ENCODE data around the gene MPND. TPM values are rescaled to one million over a fixed set of nuclear protein-coding genes. Genes with fewer than 3 reads are reported as not detected.

MPND gene
- total and polyA plus RNA-seq, 2 of the 13 experiments (the other 11 are each of a cell fraction or from before 2014, with no cell fraction given), result 10.8 to 15.8 TPM

DNA sequence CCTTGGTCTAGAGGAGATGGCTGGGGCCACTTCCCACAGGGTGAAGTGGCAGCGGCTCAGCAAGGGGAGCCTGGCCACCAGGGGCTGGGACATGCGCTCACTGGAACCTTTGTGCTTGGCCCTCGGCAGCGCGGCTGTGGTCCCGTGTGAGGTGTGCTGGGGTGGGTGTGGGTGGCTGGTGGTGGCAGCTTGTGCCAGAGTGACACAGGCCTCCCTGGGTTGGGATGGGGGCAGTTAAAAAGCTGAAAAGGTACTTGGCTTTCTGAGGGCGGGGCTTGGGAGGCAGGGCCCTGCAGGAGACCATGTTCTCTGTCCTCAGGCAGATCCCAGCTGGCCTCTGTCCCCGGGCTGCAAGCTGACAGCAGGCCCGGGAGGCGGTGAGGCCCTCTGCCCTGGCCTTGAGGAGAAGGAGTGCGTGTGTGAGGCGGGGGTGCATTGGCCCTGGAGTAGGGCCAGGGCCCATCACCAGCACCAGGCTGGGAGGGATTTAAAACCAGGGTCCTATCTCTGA, 17.3 kb downstream of the MPND start:
- DNase-seq (ENCODE audit: low spot score) (no peak), ATAC-seq (peak; percentile 13), FAIRE-seq (no peak)
- TSS peak; percentile 37 for BruUV-seq (replicated peaks)
- H2AFZ ChIP-seq (ENCODE audit: low read length), result no peak overlapping the region
- no peaks in the 10 kb centered on the region for H4K20me1 ChIP-seq (ENCODE audit: insufficient read depth, low read length)
- no peaks in the 10 kb centered on the region for H3K4me1 ChIP-seq (ENCODE audit: insufficient read depth, low read length)
- POLR2A ChIA-PET, result interaction anchor here (2.7 kb wide), 1 partner anchor 18 kb away, joined by 10 read pairs; the partner anchor contains the start of gene MPND
- intact Hi-C loops (cut with micrococcal nuclease; ENCODE audit: unreplicated experiment) (no loop called here), in situ Hi-C loops (cut with HindIII; ENCODE audit: extremely low pct_ligation_motif_present, low pct_unique_long_range_greater_than_20kb) (no loop called here)
- no peak overlapping the region for H3K27ac ChIP-seq (ENCODE audit: extremely low read length, insufficient read depth, low read length)
- 86% methylated on average over 10 of the region's 12 CpGs for WGBS (ENCODE audit: low lambda C conversion rate)
- H3K36me3 ChIP-seq (replicated peaks in 1 of 2; ENCODE audit: control insufficient read depth in 1 of 2, insufficient read depth in 2 of 2, low read length in 2 of 2), result peaks cover 22 to 53% of the 10 kb centered on the region in 2 experiments; a peak in 4 of 5 replicates
- no peaks in the 10 kb centered on the region for H3K79me2 ChIP-seq (ENCODE audit: insufficient read depth, low read length)
- H3K4me2 ChIP-seq (ENCODE audit: low read depth, low read length), result no peak overlapping the region
- no peak overlapping the region for H3K4me3 ChIP-seq (replicated peaks in 1 of 3; ENCODE audit: insufficient read depth in 1 of 3, low read depth in 2 of 3, low read length in 3 of 3)
- H3K9ac ChIP-seq (ENCODE audit: insufficient read depth, low read depth, low read length), result no peak overlapping the region
- CTCF ChIA-PET (ENCODE audit: low intra/inter-chr PET ratio, low total read pairs), result no interaction called here
- H3K27me3 ChIP-seq (ENCODE audit: control insufficient read depth in 1 of 2, insufficient read depth in 2 of 2, low read length in 2 of 2), result no peaks in the 10 kb centered on the region
- H3K9me3 ChIP-seq (ENCODE audit: low read length), result no peaks in the 10 kb centered on the region
- 0 out of 2 replicates have a peak, but pooled peaks have one; percentile 37 for TF ChIP-seq PCBP1 (IDR thresholded peaks at IDR 0.05; ENCODE audit: borderline replicate concordance, low read depth, low read length)
- TF ChIP-seq RELA (CRISPR knock-in tag; IDR thresholded peaks at IDR 0.05), result no peak
- TF ChIP-seq, protein P1, sequence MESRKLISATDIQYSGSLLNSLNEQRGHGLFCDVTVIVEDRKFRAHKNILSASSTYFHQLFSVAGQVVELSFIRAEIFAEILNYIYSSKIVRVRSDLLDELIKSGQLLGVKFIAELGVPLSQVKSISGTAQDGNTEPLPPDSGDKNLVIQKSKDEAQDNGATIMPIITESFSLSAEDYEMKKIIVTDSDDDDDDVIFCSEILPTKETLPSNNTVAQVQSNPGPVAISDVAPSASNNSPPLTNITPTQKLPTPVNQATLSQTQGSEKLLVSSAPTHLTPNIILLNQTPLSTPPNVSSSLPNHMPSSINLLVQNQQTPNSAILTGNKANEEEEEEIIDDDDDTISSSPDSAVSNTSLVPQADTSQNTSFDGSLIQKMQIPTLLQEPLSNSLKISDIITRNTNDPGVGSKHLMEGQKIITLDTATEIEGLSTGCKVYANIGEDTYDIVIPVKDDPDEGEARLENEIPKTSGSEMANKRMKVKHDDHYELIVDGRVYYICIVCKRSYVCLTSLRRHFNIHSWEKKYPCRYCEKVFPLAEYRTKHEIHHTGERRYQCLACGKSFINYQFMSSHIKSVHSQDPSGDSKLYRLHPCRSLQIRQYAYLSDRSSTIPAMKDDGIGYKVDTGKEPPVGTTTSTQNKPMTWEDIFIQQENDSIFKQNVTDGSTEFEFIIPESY (CRISPR knock-in tag; IDR thresholded peaks at IDR 0.05), result peak; percentile 55; the same call in 1 of the 2 replicates
- 0 out of 4 replicates have a peak, but pooled peaks of 1 of the 2 experiments have one; percentile 12 for TF ChIP-seq POLR2A (IDR thresholded peaks at IDR 0.05; ENCODE audit: insufficient read depth in 1 of 2, low read depth in 2 of 2, low read length in 2 of 2)
- TF ChIP-seq ZKSCAN1 (IDR thresholded peaks at IDR 0.05; ENCODE audit: low read length), result no peak
- peak; percentile 88 for TF ChIP-seq RBM22 (optimal IDR thresholded peaks at IDR 0.05; ENCODE audit: low read length)
- TF ChIP-seq RBFOX2 (IDR thresholded peaks at IDR 0.05; ENCODE audit: low read depth, low read length), result peak; percentile 58; the same call in 1 of the 2 replicates
- no peak; the same call in none of the 2 replicates for TF ChIP-seq POLR2AphosphoS5 (IDR thresholded peaks at IDR 0.05; ENCODE audit: low read depth, low read length)
- TF ChIP-seq ZBTB38 (CRISPR knock-in tag; IDR thresholded peaks at IDR 0.05), result 0 out of 2 replicates have a peak, but pooled peaks have one; percentile 36
- TF ChIP-seq HOXA3 (CRISPR knock-in tag; IDR thresholded peaks at IDR 0.05), result no peak
- TF ChIP-seq, protein P2, sequence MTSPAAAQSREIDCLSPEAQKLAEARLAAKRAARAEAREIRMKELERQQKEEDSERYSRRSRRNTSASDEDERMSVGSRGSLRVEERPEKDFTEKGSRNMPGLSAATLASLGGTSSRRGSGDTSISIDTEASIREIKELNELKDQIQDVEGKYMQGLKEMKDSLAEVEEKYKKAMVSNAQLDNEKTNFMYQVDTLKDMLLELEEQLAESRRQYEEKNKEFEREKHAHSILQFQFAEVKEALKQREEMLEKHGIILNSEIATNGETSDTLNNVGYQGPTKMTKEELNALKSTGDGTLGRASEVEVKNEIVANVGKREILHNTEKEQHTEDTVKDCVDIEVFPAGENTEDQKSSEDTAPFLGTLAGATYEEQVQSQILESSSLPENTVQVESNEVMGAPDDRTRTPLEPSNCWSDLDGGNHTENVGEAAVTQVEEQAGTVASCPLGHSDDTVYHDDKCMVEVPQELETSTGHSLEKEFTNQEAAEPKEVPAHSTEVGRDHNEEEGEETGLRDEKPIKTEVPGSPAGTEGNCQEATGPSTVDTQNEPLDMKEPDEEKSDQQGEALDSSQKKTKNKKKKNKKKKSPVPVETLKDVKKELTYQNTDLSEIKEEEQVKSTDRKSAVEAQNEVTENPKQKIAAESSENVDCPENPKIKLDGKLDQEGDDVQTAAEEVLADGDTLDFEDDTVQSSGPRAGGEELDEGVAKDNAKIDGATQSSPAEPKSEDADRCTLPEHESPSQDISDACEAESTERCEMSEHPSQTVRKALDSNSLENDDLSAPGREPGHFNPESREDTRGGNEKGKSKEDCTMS (CRISPR knock-in tag; conservative IDR thresholded peaks at IDR 0.05), result no peak
- TF ChIP-seq, protein P3, sequence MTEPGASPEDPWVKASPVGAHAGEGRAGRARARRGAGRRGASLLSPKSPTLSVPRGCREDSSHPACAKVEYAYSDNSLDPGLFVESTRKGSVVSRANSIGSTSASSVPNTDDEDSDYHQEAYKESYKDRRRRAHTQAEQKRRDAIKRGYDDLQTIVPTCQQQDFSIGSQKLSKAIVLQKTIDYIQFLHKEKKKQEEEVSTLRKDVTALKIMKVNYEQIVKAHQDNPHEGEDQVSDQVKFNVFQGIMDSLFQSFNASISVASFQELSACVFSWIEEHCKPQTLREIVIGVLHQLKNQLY (CRISPR knock-in tag; IDR thresholded peaks at IDR 0.05), result no peak
- TF ChIP-seq CHD2 (IDR thresholded peaks at IDR 0.05; ENCODE audit: low read depth, low read length), result no peak
- TF ChIP-seq, protein P4, sequence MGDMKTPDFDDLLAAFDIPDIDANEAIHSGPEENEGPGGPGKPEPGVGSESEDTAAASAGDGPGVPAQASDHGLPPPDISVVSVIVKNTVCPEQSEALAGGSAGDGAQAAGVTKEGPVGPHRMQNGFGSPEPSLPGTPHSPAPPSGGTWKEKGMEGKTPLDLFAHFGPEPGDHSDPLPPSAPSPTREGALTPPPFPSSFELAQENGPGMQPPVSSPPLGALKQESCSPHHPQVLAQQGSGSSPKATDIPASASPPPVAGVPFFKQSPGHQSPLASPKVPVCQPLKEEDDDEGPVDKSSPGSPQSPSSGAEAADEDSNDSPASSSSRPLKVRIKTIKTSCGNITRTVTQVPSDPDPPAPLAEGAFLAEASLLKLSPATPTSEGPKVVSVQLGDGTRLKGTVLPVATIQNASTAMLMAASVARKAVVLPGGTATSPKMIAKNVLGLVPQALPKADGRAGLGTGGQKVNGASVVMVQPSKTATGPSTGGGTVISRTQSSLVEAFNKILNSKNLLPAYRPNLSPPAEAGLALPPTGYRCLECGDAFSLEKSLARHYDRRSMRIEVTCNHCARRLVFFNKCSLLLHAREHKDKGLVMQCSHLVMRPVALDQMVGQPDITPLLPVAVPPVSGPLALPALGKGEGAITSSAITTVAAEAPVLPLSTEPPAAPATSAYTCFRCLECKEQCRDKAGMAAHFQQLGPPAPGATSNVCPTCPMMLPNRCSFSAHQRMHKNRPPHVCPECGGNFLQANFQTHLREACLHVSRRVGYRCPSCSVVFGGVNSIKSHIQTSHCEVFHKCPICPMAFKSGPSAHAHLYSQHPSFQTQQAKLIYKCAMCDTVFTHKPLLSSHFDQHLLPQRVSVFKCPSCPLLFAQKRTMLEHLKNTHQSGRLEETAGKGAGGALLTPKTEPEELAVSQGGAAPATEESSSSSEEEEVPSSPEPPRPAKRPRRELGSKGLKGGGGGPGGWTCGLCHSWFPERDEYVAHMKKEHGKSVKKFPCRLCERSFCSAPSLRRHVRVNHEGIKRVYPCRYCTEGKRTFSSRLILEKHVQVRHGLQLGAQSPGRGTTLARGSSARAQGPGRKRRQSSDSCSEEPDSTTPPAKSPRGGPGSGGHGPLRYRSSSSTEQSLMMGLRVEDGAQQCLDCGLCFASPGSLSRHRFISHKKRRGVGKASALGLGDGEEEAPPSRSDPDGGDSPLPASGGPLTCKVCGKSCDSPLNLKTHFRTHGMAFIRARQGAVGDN (CRISPR knock-in tag; IDR thresholded peaks at IDR 0.05), result peak; percentile 27; the same call in 1 of the 2 replicates
- TF ChIP-seq PRPF4 (IDR thresholded peaks at IDR 0.05; ENCODE audit: low read depth, low read length, poor library complexity, severe bottlenecking), result no peak
- 0 out of 2 replicates have a peak, but pooled peaks have one; percentile 0 for TF ChIP-seq POLR2G (IDR thresholded peaks at IDR 0.05; ENCODE audit: low read depth, low read length)

Data from HepG2 (cell line).